Ovary (tissue), 9 donors: ENCODE data around the gene OTUD7B. TPM values are rescaled to one million over a fixed set of nuclear protein-coding genes. Genes with fewer than 3 reads are reported as not detected.

Source experiments
- DNase-seq, 5 donors: peaks; one replicate each; pipeline ENCODE4 v3.0.0-alpha.2; 2019 to 2020
- H3K27ac ChIP-seq, 2 donors: fragments of 200-600 bp; one replicate each; pipeline versions ENCODE4 v1.5.1 to v1.8.0; 2019 to 2022
- H3K27me3 ChIP-seq: fragments of 200-600 bp; one replicate; pipeline ENCODE4 v1.8.0; 2022
- H3K36me3 ChIP-seq: fragments of 200-600 bp; sonication (generic); one replicate; pipeline ENCODE4 v1.5.1; 2019
- H3K4me1 ChIP-seq: one replicate; pipeline ENCODE4 v1.8.1; 2013; ENCODE audit warnings: mild to moderate bottlenecking, moderate library complexity; ENCODE audit not compliant: insufficient read depth
- H3K4me3 ChIP-seq: fragments of 200-600 bp; sonication (generic); one replicate; pipeline ENCODE4 v1.5.1; 2017
- H3K9me3 ChIP-seq, 2 donors: fragments of 200-600 bp in 1 of 2; sonication (generic) in 1 of 2; one replicate each; pipeline versions ENCODE4 v1.5.1 to v1.8.1; 2013 to 2019; ENCODE audit warnings: mild to moderate bottlenecking in 1 of 2, moderate library complexity in 1 of 2
- CTCF ChIP-seq, 3 donors: fragments of 450-650 bp in 2 of 3; fragments of 200-600 bp in 1 of 3; IDR thresholded peaks; one replicate each; pipeline versions ENCODE4 v1.5.1 to v1.8.0; 2016 to 2022; ENCODE audit warnings: antibody characterized with exemption in 3 of 3, mild to moderate bottlenecking in 1 of 3
- EP300 ChIP-seq: sonication (generic); formaldehyde crosslinking; IDR thresholded peaks from one replicate; pipeline ENCODE4 v1.6.1; 2017; ENCODE audit warnings: antibody characterized with exemption
- POLR2A ChIP-seq: fragments of 450-650 bp; IDR thresholded peaks from one replicate; pipeline ENCODE4 v1.6.1; 2017; ENCODE audit warnings: antibody characterized with exemption, mild to moderate bottlenecking, moderate library complexity
- WGBS, 3 donors: extraction: QIAGEN DNeasy Blood & Tissue Kit in 1 of 3; methylation state at CpG; one replicate each; pipeline versions ENCODE4 v1.1.5 to v1.1.7; 2013 to 2017; 5-methylcytosine and 5-hydroxymethylcytosine counted together
- intact Hi-C, 4 donors: fragments of 100-400 bp; cut with DNase I; formaldehyde crosslinking; loops; one replicate each; pipeline versions ENCODE4 v1.11.0 to v1.15.1; 2022 to 2023
- polyA plus RNA-seq, 2 donors: library from polyadenylated mRNA; stranded (reverse); fragments of 200-250 nt in 1 of 2; fragments of 350-450 nt in 1 of 2; fragmentation: Illumina TruSeq in 1 of 2; extraction: RNeasy Lipid Tissue Mini Kit (QIAGEN cat#74804) in 1 of 2; gene quantifications; one replicate each; pipeline ENCODE4 v1.2.3, GENCODE V29; 2013 to 2014
- total RNA-seq, 7 donors: library from RNA; depleted of rRNA in 2 of 7; stranded (reverse); fragments of >200 nt in 2 of 7; fragmentation: NEBNext Ultra II Directional in 3 of 7; extraction: Animal tissue kit (Norgen Biotek cat#: 25700) in 3 of 7; gene quantifications; one replicate each; pipeline versions ENCODE4 v1.1.0 to v1.2.4, GENCODE V29; 2016 to 2023
- donor health status: DM: no; HTN: no; CAD: no; lungs with moderate emphysema.
- donor health status: DM: no; HTN: no; CAD: no.
- donor health status: Bipolar disorder and iron deficiency.
- donor health status: DM: yes; HTN: yes; CAD: no.
- donor health status: DM: no; HTN: no; CAD: no.
- donor health status: DM: yes; HTN: yes; CAD: no.

The OTUD7B gene
- total and polyA plus RNA-seq, 9 donors: 9.4 to 40.1 (median 28.8) TPM

GRCh38 chr1:149888999-149889289, 121.6 kb downstream of the OTUD7B start:
- TF ChIP-seq CTCF (IDR thresholded peaks at IDR 0.05) (no peak), EP300 (no peak), POLR2A (no peak)
- peak overlapping the region; percentile 60 for H3K4me3 ChIP-seq
- WGBS, 3 donors: 2 to 4% (median 3%) methylated on average over 6 of the region's 6 CpGs
- intact Hi-C loops: no loop called here
- peak overlapping the region in 1 of 2 donors; percentile 99 for H3K27ac ChIP-seq
- H3K4me1 ChIP-seq: peaks cover 2% of the 10 kb centered on the region
- H3K9me3 ChIP-seq: no peaks in the 10 kb centered on the region
- no peaks in the 10 kb centered on the region for H3K36me3 ChIP-seq
- peak; percentile 61 to 79 (median 73) for DNase-seq
- no peaks in the 10 kb centered on the region for H3K27me3 ChIP-seq

GRCh38 chr1:149888247-149888998, 122.1 kb downstream of the OTUD7B start:
- no peaks in the 10 kb centered on the region for H3K9me3 ChIP-seq
- 0 to 1% (median 1%) methylated on average over 28 of the region's 28 CpGs for WGBS, 3 donors
- intact Hi-C loops: no loop called here

More at GRCh38 chr1:149888247-149888998, 122.1 kb downstream of the OTUD7B start:
- Histone ChIP-seq H3K27ac (peak overlapping the region; percentile 13 to 99), H3K4me1 (peaks cover 2% of the 10 kb centered on the region), H3K36me3 (no peaks in the 10 kb centered on the region), H3K4me3 (peak overlapping the region; percentile 60), H3K27me3 (no peaks in the 10 kb centered on the region)
- peak; percentile 26 to 61 (median 56) for TF ChIP-seq CTCF (IDR thresholded peaks at IDR 0.05)
- TF ChIP-seq EP300: no peak
- TF ChIP-seq POLR2A: peak; percentile 9
- DNase-seq: peak; percentile 80 to 89 (median 85)

Other genes with a start within 250 kb of the OTUD7B start
- 10 to 100 TPM in 1 of 7 donors, 1 to 10 TPM in 5, under 1 TPM in 1; 0.34 to 17.9 (median 3.2) TPM for gene FCGR1A, start 228.0 kb downstream of the OTUD7B start, total RNA-seq
- gene FCGR1A, start 228.0 kb downstream of the OTUD7B start, polyA plus RNA-seq: 1 to 10 TPM; 2.9 to 7.4 TPM
- gene BOLA1, start 111.2 kb downstream of the OTUD7B start, total RNA-seq: 10 to 100 TPM; 11.6 to 36.5 (median 16.1) TPM
- gene BOLA1, start 111.2 kb downstream of the OTUD7B start, polyA plus RNA-seq: 10 to 100 TPM; 13.6 to 30.1 TPM
- gene SV2A, start 92.9 kb downstream of the OTUD7B start, total RNA-seq: 1 to 10 TPM; 1.2 to 7.7 (median 3.2) TPM
- gene SV2A, start 92.9 kb downstream of the OTUD7B start, polyA plus RNA-seq: 1 to 10 TPM; 3.2 to 7.9 TPM
- 10 to 100 TPM in 5 of 7 donors, 1 to 10 TPM in 2; 9.2 to 70.2 (median 57.8) TPM for gene SF3B4, start 82.9 kb downstream of the OTUD7B start, total RNA-seq
- 10 to 100 TPM; 35.8 to 91.4 TPM for gene SF3B4, start 82.9 kb downstream of the OTUD7B start, polyA plus RNA-seq
- 10 to 100 TPM; 20.2 to 51.5 (median 34.6) TPM for gene MTMR11, start 73.8 kb downstream of the OTUD7B start, total RNA-seq
- 10 to 100 TPM; 19.1 to 33.0 TPM for gene MTMR11, start 73.8 kb downstream of the OTUD7B start, polyA plus RNA-seq
- gene VPS45, start 57.0 kb upstream of the OTUD7B start, total RNA-seq: 10 to 100 TPM; 19.1 to 39.1 (median 32.7) TPM
- 10 to 100 TPM; 16.8 to 45.8 TPM for gene VPS45, start 57.0 kb upstream of the OTUD7B start, polyA plus RNA-seq
- gene PLEKHO1, start 139.2 kb upstream of the OTUD7B start, total RNA-seq: 10 to 100 TPM; 40.6 to 68.9 (median 55.6) TPM
- 10 to 100 TPM; 45.4 to 58.3 TPM for gene PLEKHO1, start 139.2 kb upstream of the OTUD7B start, polyA plus RNA-seq
- 10 to 100 TPM; 16.3 to 43.8 (median 33.7) TPM for gene ANP32E, start 225.4 kb upstream of the OTUD7B start, total RNA-seq
- 10 to 100 TPM; 19.1 to 25.0 TPM for gene ANP32E, start 225.4 kb upstream of the OTUD7B start, polyA plus RNA-seq
- 1 to 10 TPM in 4 of 7 donors, under 1 TPM in 2, not detected in 1; 0.23 to 5.7 (median 1.2) TPM for gene CA14, start 247.0 kb upstream of the OTUD7B start, total RNA-seq
- gene CA14, start 247.0 kb upstream of the OTUD7B start, polyA plus RNA-seq: under 1 TPM; 0.38 to 0.58 TPM